Endothelial cell of umbilical vein (primary cell): ENCODE measurements around the gene RHOH. TPM values are rescaled to one million over a fixed set of nuclear protein-coding genes. Genes with fewer than 3 reads are reported as not detected.

ENCODE experiments used
- BruUV-seq: library from RNA; stranded (reverse); fragments of 400-500 nt; replicated peaks from 2 replicates; lab custom pipeline; 2021; lab: Mats Ljungman, UMichigan
- CTCF ChIA-PET: fragments of 300-600, 350-600 bp; sonication (Branson Sonifier 250); formaldehyde crosslinking; loops from one replicate; lab custom pipeline; 2021; ENCODE audit warnings: antibody characterized with exemption, inconsistent platforms; lab: Charles Lee
- POLR2A ChIA-PET: fragments of 300-600, 350-600 bp; sonication (Branson Sonifier 250); formaldehyde crosslinking; loops from one replicate; lab custom pipeline; 2021; ENCODE audit warnings: antibody characterized with exemption, inconsistent platforms; lab: Charles Lee
- DNase-seq: peaks from one replicate; pipeline ENCODE4 v3.0.0-alpha.2; 2011; ENCODE audit warnings: low read depth, low spot score
- FAIRE-seq: peaks from 2 replicates; lab custom pipeline; 2011; peaks lifted over from hg19 to GRCh38; lab: Jason Lieb, UNC
- H2AFZ ChIP-seq: 2 replicates; pipeline ENCODE4 v1.6.0; 2012; ENCODE audit warnings: low read depth, low read length, control low read depth, inconsistent platforms
- H3K27ac ChIP-seq: 2 replicates; pipeline ENCODE4 v1.5.1; 2011; ENCODE audit warnings: low read depth, mild to moderate bottlenecking, control low read depth, low read length, moderate library complexity; ENCODE audit not compliant: insufficient read depth
- H3K27me3 ChIP-seq, 2 experiments: 2 replicates each; pipeline versions ENCODE4 v1.6.0 to v1.6.1; 2011; ENCODE audit warnings: low read length in 2 of 2, mixed read lengths in 1 of 2; ENCODE audit not compliant: control insufficient read depth in 2 of 2, insufficient read depth in 2 of 2
- H3K36me3 ChIP-seq, 2 experiments: 2 replicates in 1 of 2; 3 replicates in 1 of 2; pipeline ENCODE4 v1.5.1; 2011; ENCODE audit warnings: low read length in 2 of 2, mild to moderate bottlenecking in 1 of 2, moderate library complexity in 1 of 2; ENCODE audit not compliant: control insufficient read depth in 2 of 2, insufficient read depth in 2 of 2; ENCODE audit errors: extremely low read depth in 1 of 2
- H3K4me1 ChIP-seq: 3 replicates; pipeline ENCODE4 v1.5.1; 2011; ENCODE audit warnings: mild to moderate bottlenecking, low read length; ENCODE audit not compliant: control insufficient read depth, insufficient read depth; ENCODE audit errors: extremely low read depth
- H3K4me2 ChIP-seq: 2 replicates; pipeline ENCODE4 v1.6.1; 2011; ENCODE audit warnings: low read length, control low read depth, mixed read lengths; ENCODE audit not compliant: insufficient read depth
- H3K4me3 ChIP-seq, 3 experiments: fragments of 200-600 bp in 1 of 3; sonication (generic), shearing (Covaris generic) in 1 of 3; replicated peaks in 1 of 3; 2 replicates each; pipeline ENCODE4 v1.5.1; 2011 to 2016; ENCODE audit warnings: control low read depth in 3 of 3, low read length in 3 of 3, mild to moderate bottlenecking in 2 of 3, inconsistent platforms in 1 of 3, low read depth in 1 of 3, moderate library complexity in 1 of 3; ENCODE audit not compliant: insufficient read depth in 1 of 3
- H3K79me2 ChIP-seq: 2 replicates; pipeline ENCODE4 v1.6.0; 2012; ENCODE audit warnings: low read length, inconsistent platforms; ENCODE audit not compliant: control insufficient read depth, insufficient read depth
- H3K9ac ChIP-seq: replicated peaks from 2 replicates; pipeline ENCODE3; 2011; ENCODE audit warnings: low read length, control low read depth; ENCODE audit not compliant: insufficient read depth; ENCODE audit errors: extremely low read depth
- H3K9me1 ChIP-seq: replicated peaks from 3 replicates; pipeline ENCODE4 v1.6.0; 2011; ENCODE audit warnings: mild to moderate bottlenecking, low read length; ENCODE audit not compliant: control insufficient read depth, insufficient read depth; ENCODE audit errors: extremely low read depth
- H3K9me3 ChIP-seq: replicated peaks from 2 replicates; pipeline ENCODE4 v1.5.1; 2012; ENCODE audit warnings: low read length, inconsistent platforms; ENCODE audit not compliant: control insufficient read depth, insufficient read depth
- H4K20me1 ChIP-seq: replicated peaks from 2 replicates; pipeline ENCODE3; 2011; ENCODE audit warnings: mild to moderate bottlenecking, low read length; ENCODE audit not compliant: control insufficient read depth, insufficient read depth; ENCODE audit errors: extremely low read depth
- EZH2 ChIP-seq: IDR thresholded peaks from 2 replicates; pipeline ENCODE4 v1.6.1; 2012; ENCODE audit warnings: borderline replicate concordance, low read depth, mild to moderate bottlenecking, moderate library complexity, low read length, inconsistent platforms; ENCODE audit not compliant: severe bottlenecking
- FOS ChIP-seq: IDR thresholded peaks from 2 replicates; pipeline ENCODE4 v1.6.1; 2011; ENCODE audit warnings: mild to moderate bottlenecking, low read length, moderate library complexity, borderline replicate concordance; ENCODE audit not compliant: insufficient read depth
- GATA2 ChIP-seq: IDR thresholded peaks from 2 replicates; pipeline ENCODE4 v1.7.0; 2011; ENCODE audit warnings: low read depth, mild to moderate bottlenecking, moderate library complexity, mixed read lengths, low read length; ENCODE audit not compliant: insufficient read length, insufficient read depth
- JUN ChIP-seq: IDR thresholded peaks from 2 replicates; pipeline ENCODE4 v1.6.1; 2011; ENCODE audit warnings: borderline replicate concordance, low read depth; ENCODE audit not compliant: insufficient read length, insufficient read depth
- MYC ChIP-seq: IDR thresholded peaks from one replicate; pipeline ENCODE4 v1.6.1; 2011; ENCODE audit warnings: mild to moderate bottlenecking, low read depth, low read length
- POLR2A ChIP-seq: IDR thresholded peaks from 2 replicates; pipeline ENCODE4 v1.6.1; 2012; ENCODE audit warnings: low read depth, mild to moderate bottlenecking, control low read depth, low read length
- POLR2AphosphoS5 ChIP-seq: IDR thresholded peaks from 2 replicates; pipeline ENCODE4 v1.6.1; 2012; ENCODE audit warnings: low read depth, mild to moderate bottlenecking, control low read depth, low read length, moderate library complexity; ENCODE audit not compliant: insufficient read depth
- dilution Hi-C: fragments of 300-500 bp; cut with MboI; formaldehyde crosslinking; loops from one replicate; pipeline ENCODE4 v1.15.0; 2019; ENCODE audit warnings: low sequenced_read_pairs; ENCODE audit not compliant: extremely low pct_ligation_motif_present
- intact Hi-C: fragments of 100-400 bp; cut with micrococcal nuclease; formaldehyde crosslinking; loops from one replicate; pipeline ENCODE4 v1.10.0; 2022
- polyA plus RNA-seq, 4 experiments: library from polyadenylated mRNA; depleted of rRNA in 3 of 4; stranded (reverse) in 3 of 4; unstranded in 1 of 4; fragments of >200 nt; gene quantifications; 2 replicates each; pipeline versions ENCODE4 v1.2.1 to v1.2.3, GENCODE V29; 2011 to 2012; ENCODE audit warnings: missing spikeins in 1 of 4
- total RNA-seq: library from RNA; stranded (reverse); gene quantifications from 2 replicates; pipeline ENCODE4 v1.2.3, GENCODE V29; 2021
- TF ChIP-seq, protein P1 (sequence below): IDR thresholded peaks from 2 replicates; pipeline ENCODE4 v1.6.1; 2011; ENCODE audit not compliant: insufficient read depth, insufficient read length
- TF ChIP-seq, protein P2 (sequence below), 2 donors: IDR thresholded peaks; 1 replicate in 1 of 2; 2 replicates in 1 of 2; pipeline ENCODE4 v1.5.1; 2011; ENCODE audit warnings: low read length in 2 of 2, mild to moderate bottlenecking in 2 of 2, moderate library complexity in 2 of 2, control low read depth in 1 of 2, inconsistent platforms in 1 of 2, low read depth in 1 of 2; ENCODE audit not compliant: insufficient read depth in 1 of 2; ENCODE audit errors: extremely low read depth in 1 of 2

RHOH gene
- total and polyA plus RNA-seq, 2 donors (not counting 3 experiments of a cell fraction or from before 2014, with no cell fraction given) = not detected

DNA sequence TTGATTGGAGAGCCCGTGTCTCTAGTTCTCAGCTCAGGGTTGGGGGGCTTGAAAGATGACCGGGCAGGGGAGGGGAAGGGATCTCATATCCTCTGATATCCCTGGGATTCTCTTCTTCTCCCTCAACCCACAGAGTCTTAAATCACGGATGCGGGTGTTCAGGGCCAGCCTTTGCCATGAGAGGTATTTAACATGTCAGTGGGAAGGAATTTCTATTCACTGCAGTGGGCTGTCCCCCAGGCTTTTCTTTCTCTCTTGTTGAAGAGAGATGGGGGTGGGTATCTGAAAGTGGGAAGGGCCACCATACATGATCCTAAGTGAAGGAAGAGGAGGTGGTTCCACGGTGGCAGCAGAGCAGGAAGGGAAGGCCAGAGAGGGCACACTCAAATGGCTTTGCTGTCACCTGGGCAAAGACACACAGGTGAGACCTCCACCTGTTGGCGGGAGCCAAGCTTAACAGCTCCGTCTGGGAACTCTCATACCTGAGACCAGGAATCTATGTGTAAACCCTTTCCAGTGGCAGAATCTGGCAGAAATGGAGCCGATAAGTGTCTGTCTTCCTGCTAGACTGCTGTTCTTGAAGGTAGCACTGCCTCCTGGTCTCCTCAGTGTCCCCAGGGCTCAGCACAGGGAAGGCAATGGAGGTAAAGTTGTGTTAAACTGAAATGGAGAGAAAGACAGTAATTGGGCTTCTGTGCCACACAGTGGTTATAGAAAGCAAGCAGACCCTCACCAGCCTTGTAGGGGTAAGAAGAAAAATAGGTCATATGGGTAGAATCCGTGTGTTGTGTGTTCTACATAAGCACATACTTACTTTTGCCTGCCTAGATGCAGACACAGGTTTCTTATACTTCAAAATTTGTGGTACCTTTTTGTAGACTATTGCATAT is 49.4 kb downstream of the RHOH start:
- Histone ChIP-seq H2AFZ (no peak overlapping the region), H3K4me2 (no peak overlapping the region), H3K79me2 (no peaks in the 10 kb centered on the region), H3K27me3 (no peaks in the 10 kb centered on the region), H3K4me3 (no peak overlapping the region), H3K4me1 (peaks cover 3% of the 10 kb centered on the region), H3K9me3 (no peaks in the 10 kb centered on the region), H3K9ac (no peak overlapping the region), H3K27ac (no peak overlapping the region), H3K9me1 (no peaks in the 10 kb centered on the region), H3K36me3 (no peaks in the 10 kb centered on the region), H4K20me1 (no peaks in the 10 kb centered on the region)
- TF ChIP-seq POLR2A (no peak), EZH2 (no peak), MYC (no peak), JUN (no peak)
- TF ChIP-seq, protein P1, sequence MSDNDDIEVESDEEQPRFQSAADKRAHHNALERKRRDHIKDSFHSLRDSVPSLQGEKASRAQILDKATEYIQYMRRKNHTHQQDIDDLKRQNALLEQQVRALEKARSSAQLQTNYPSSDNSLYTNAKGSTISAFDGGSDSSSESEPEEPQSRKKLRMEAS = no peak
- no TSS peak for BruUV-seq
- POLR2A ChIA-PET = no interaction called here
- dilution Hi-C loops (no loop called here), intact Hi-C loops (no loop called here)
- CTCF ChIA-PET = no interaction called here
- no peak for FAIRE-seq
- no peak for DNase-seq

DNA sequence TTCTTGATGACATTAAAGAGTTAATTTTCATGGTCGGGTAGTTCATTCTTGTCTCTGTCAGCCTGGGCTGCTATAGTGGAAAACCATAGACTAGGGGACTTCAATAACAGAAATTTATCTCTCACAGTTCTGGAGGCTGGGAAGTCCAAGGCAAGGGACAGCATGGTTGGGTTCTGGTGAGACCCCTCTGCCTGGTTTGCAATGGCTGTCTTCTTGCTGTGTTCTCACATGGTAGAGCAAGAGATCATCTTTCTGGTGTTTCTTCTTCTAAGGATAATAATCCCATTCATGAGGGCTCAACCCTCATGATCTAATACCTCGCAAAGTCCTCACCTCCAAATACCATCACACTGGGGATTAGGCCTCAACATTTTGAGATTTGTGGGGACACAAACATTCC is 50.1 kb downstream of the RHOH start:
- Histone ChIP-seq H4K20me1 (no peaks in the 10 kb centered on the region), H3K9ac (no peak overlapping the region), H3K36me3 (no peaks in the 10 kb centered on the region), H2AFZ (no peak overlapping the region), H3K9me3 (no peaks in the 10 kb centered on the region), H3K4me3 (no peak overlapping the region), H3K27me3 (no peaks in the 10 kb centered on the region), H3K79me2 (no peaks in the 10 kb centered on the region), H3K4me1 (peaks cover 3% of the 10 kb centered on the region), H3K9me1 (no peaks in the 10 kb centered on the region), H3K27ac (no peak overlapping the region), H3K4me2 (no peak overlapping the region)
- ChIA-PET CTCF (interaction anchor here (1.0 kb wide), 1 partner anchor 16 kb away, joined by 3 read pairs; no protein-coding TSS in a partner anchor), POLR2A (no interaction called here)
- TF ChIP-seq MYC = no peak
- no peak for TF ChIP-seq EZH2
- no peak for TF ChIP-seq GATA2
- TF ChIP-seq POLR2A = no peak
- no peak for TF ChIP-seq JUN
- TF ChIP-seq FOS = no peak
- TF ChIP-seq, protein P2, sequence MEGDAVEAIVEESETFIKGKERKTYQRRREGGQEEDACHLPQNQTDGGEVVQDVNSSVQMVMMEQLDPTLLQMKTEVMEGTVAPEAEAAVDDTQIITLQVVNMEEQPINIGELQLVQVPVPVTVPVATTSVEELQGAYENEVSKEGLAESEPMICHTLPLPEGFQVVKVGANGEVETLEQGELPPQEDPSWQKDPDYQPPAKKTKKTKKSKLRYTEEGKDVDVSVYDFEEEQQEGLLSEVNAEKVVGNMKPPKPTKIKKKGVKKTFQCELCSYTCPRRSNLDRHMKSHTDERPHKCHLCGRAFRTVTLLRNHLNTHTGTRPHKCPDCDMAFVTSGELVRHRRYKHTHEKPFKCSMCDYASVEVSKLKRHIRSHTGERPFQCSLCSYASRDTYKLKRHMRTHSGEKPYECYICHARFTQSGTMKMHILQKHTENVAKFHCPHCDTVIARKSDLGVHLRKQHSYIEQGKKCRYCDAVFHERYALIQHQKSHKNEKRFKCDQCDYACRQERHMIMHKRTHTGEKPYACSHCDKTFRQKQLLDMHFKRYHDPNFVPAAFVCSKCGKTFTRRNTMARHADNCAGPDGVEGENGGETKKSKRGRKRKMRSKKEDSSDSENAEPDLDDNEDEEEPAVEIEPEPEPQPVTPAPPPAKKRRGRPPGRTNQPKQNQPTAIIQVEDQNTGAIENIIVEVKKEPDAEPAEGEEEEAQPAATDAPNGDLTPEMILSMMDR (IDR thresholded peaks at IDR 0.05; ENCODE audit: extremely low read depth in 1 of 2, insufficient read depth in 1 of 2, low read depth in 1 of 2, low read length in 2 of 2) = no peak
- TF ChIP-seq, protein P1 = no peak
- no peak for TF ChIP-seq POLR2AphosphoS5
- no peak for FAIRE-seq
- intact Hi-C loops = no loop called here
- BruUV-seq = no TSS peak
- DNase-seq = no peak
- dilution Hi-C loops = no loop called here
